Measurements from ENCODE around the gene KCNJ9. TPM values are rescaled to one million over a fixed set of nuclear protein-coding genes. Genes with fewer than 3 reads are reported as not detected.

Gene KCNJ9
- total and polyA plus RNA-seq, 10 of the 15 experiments (the other 5 are each of a cell fraction or from before 2014, with no cell fraction given) = 0.12 TPM; not detected in 9

GRCh38 chr1:160112357-160112756, 31.0 kb downstream of the KCNJ9 start (continued):
- TF ChIP-seq ATF2 (IDR thresholded peaks at IDR 0.05; ENCODE audit: low read length) = no peak
- no peak for TF ChIP-seq NR2C1 (IDR thresholded peaks at IDR 0.05)

GRCh38 chr1:160113407-160113806, 32.1 kb downstream of the KCNJ9 start:
- peaks cover 0 to 5% of the 10 kb centered on the region in 2 experiments; a peak in 2 of 4 replicates for H3K27me3 ChIP-seq (replicated peaks in 1 of 2; ENCODE audit: control insufficient read depth in 2 of 2, insufficient read depth in 2 of 2, low read length in 1 of 2)
- H3K4me3 ChIP-seq = no peak overlapping the region
- no peak overlapping the region for H3K9ac ChIP-seq (ENCODE audit: control insufficient read depth, insufficient read depth, low read length)
- no peak overlapping the region for H3K27ac ChIP-seq (ENCODE audit: control insufficient read depth, insufficient read depth)
- in situ Hi-C loops (cut with MboI) = no loop called here
- H2AFZ ChIP-seq (ENCODE audit: control insufficient read depth, low read depth, low read length) = no peak overlapping the region
- BruUV-seq (replicated peaks) = no TSS peak
- no peak overlapping the region for H3K4me2 ChIP-seq (ENCODE audit: control insufficient read depth, insufficient read depth)
- H3K79me2 ChIP-seq (ENCODE audit: control insufficient read depth, insufficient read depth, low read length) = no peaks in the 10 kb centered on the region
- ChIA-PET POLR2A (no interaction called here), SMC1A (ENCODE audit: uncharacterized antibody, unreplicated experiment) (no interaction called here), RAD21 (ENCODE audit: unreplicated experiment) (no interaction called here), CTCF (no interaction called here)
- DNase-seq (ENCODE audit: low read depth, low spot score) (no peak), ATAC-seq (no peak), FAIRE-seq (no peak)
- intact Hi-C loops (cut with micrococcal nuclease; ENCODE audit: unreplicated experiment) = no loop called here
- H3K36me3 ChIP-seq (ENCODE audit: control insufficient read depth in 2 of 2, insufficient read depth in 2 of 2, low read length in 1 of 2) = no peaks in the 10 kb centered on the region
- TF ChIP-seq NFIC (IDR thresholded peaks at IDR 0.05; ENCODE audit: low read depth, low read length) (no peak), KLF5 (IDR thresholded peaks at IDR 0.05; ENCODE audit: partially characterized antibody) (no peak), ZZZ3 (IDR thresholded peaks at IDR 0.05; ENCODE audit: control insufficient read depth, insufficient read length, low read depth) (no peak), USF2 (IDR thresholded peaks at IDR 0.05; ENCODE audit: borderline replicate concordance, low read depth, low read length) (no peak)
- WGBS (ENCODE audit: insufficient coverage, insufficient replicate concordance, low lambda C conversion rate, missing lambda C conversion rate) = 35% methylated on average over 8 of the region's 8 CpGs
- no peaks in the 10 kb centered on the region for H3K9me3 ChIP-seq (replicated peaks; ENCODE audit: control insufficient read depth, insufficient read depth, low read length)
- H3K4me1 ChIP-seq (ENCODE audit: control insufficient read depth, insufficient read depth, low read length) = no peaks in the 10 kb centered on the region
- H4K20me1 ChIP-seq (ENCODE audit: control insufficient read depth, insufficient read depth) = 0 out of 2 replicates have a peak, but pooled peaks cover 3% of the 10 kb centered on the region
